ENCODE results near the gene ZNF280A. TPM values are rescaled to one million over a fixed set of nuclear protein-coding genes. Genes with fewer than 3 reads are reported as not detected.

Gene ZNF280A
- total and polyA plus RNA-seq, 2 of the 8 experiments (the other 6 are each of a cell fraction or from before 2014, with no cell fraction given): 0.09 to 0.61 TPM

GRCh38 chr22:22536515-22536914 lies 16.4 kb upstream of the ZNF280A start (continued):
- no peak for TF ChIP-seq CHD7 (IDR thresholded peaks at IDR 0.05; ENCODE audit: insufficient replicate concordance, low read length)

Data from H1 (cell line).